ENCODE measurements around the gene ZNF621.

The ZNF621 gene

GRCh38 chr3:40524568-40525285 lies at the start of gene ZNF621:
ZNF621 (plus strand) TSS chr3:40524960; CDS start chr3:40525841, 881 bp downstream.
- peak; percentile 95 for DNase-seq (ENCODE audit: low read depth, low spot score)

GRCh38 chr3:40476478-40477470 lies 48.0 kb upstream of the ZNF621 start, which contains the start of gene ZNF619:
ZNF619 (plus strand) TSS chr3:40477122; CDS start chr3:40477980, 858 bp downstream.
- DNase-seq (ENCODE audit: low read depth, low spot score), result peak; percentile 88

- DNase-seq (ENCODE audit: low read depth, low spot score), result no peak
These were observed 47.1 kb upstream of the ZNF621 start for GRCh38 chr3:40477666-40478065.

GRCh38 chr3:40487172-40487571 lies 37.6 kb upstream of the ZNF621 start:
- DNase-seq (ENCODE audit: low read depth, low spot score), result no peak

- DNase-seq (ENCODE audit: low read depth, low spot score), result no peak
These were observed 33.8 kb upstream of the ZNF621 start for GRCh38 chr3:40490916-40491315.

- DNase-seq (ENCODE audit: low read depth, low spot score), result no peak
These were observed 30.1 kb upstream of the ZNF621 start for GRCh38 chr3:40494698-40495097.

GRCh38 chr3:40497288-40497687 lies 27.5 kb upstream of the ZNF621 start:
- no peak for DNase-seq (ENCODE audit: low read depth, low spot score)

- no peak for DNase-seq (ENCODE audit: low read depth, low spot score)
These were observed 24.8 kb upstream of the ZNF621 start for GRCh38 chr3:40499952-40500351.

- DNase-seq (ENCODE audit: low read depth, low spot score), result no peak
These were observed 22.7 kb upstream of the ZNF621 start for GRCh38 chr3:40502034-40502433.

- peak; percentile 82 for DNase-seq (ENCODE audit: low read depth, low spot score)
These were observed 19.9 kb upstream of the ZNF621 start for GRCh38 chr3:40504636-40505430.

- peak; percentile 88 for DNase-seq (ENCODE audit: low read depth, low spot score)
These were observed 18.9 kb upstream of the ZNF621 start, which contains the start of gene ZNF620 for GRCh38 chr3:40505599-40506462. ZNF620 (plus strand) TSS chr3:40506039; CDS start chr3:40506353, 314 bp downstream.

- DNase-seq (ENCODE audit: low read depth, low spot score), result no peak
These were observed 13.6 kb upstream of the ZNF621 start for GRCh38 chr3:40511031-40511718.

GRCh38 chr3:40516201-40516600 lies 8.6 kb upstream of the ZNF621 start:
- DNase-seq (ENCODE audit: low read depth, low spot score), result peak; percentile 66

- no peak for DNase-seq (ENCODE audit: low read depth, low spot score)
These were observed 6.7 kb upstream of the ZNF621 start for GRCh38 chr3:40518067-40518466.

- no peak for DNase-seq (ENCODE audit: low read depth, low spot score)
These were observed 5.9 kb upstream of the ZNF621 start for GRCh38 chr3:40518848-40519247.

- DNase-seq (ENCODE audit: low read depth, low spot score), result no peak
These were observed 3.5 kb upstream of the ZNF621 start for GRCh38 chr3:40521254-40521653.

- DNase-seq (ENCODE audit: low read depth, low spot score), result peak; percentile 8
These were observed 979 bp upstream of the ZNF621 start for GRCh38 chr3:40523781-40524180.

- DNase-seq (ENCODE audit: low read depth, low spot score), result no peak
These were observed 565 bp upstream of the ZNF621 start for GRCh38 chr3:40524222-40524567.

GRCh38 chr3:40528426-40528825 lies 3.7 kb downstream of the ZNF621 start:
- no peak for DNase-seq (ENCODE audit: low read depth, low spot score)

GRCh38 chr3:40532252-40532651 lies 7.5 kb downstream of the ZNF621 start:
- DNase-seq (ENCODE audit: low read depth, low spot score), result no peak

Data from astrocyte of the hippocampus (primary cell).